ENCODE data around the gene FAM107B. TPM values are rescaled to one million over a fixed set of nuclear protein-coding genes. Genes with fewer than 3 reads are reported as not detected.

Gene FAM107B
- total RNA-seq, 1 experiment from 2014 or later = 24.5 TPM

DNA sequence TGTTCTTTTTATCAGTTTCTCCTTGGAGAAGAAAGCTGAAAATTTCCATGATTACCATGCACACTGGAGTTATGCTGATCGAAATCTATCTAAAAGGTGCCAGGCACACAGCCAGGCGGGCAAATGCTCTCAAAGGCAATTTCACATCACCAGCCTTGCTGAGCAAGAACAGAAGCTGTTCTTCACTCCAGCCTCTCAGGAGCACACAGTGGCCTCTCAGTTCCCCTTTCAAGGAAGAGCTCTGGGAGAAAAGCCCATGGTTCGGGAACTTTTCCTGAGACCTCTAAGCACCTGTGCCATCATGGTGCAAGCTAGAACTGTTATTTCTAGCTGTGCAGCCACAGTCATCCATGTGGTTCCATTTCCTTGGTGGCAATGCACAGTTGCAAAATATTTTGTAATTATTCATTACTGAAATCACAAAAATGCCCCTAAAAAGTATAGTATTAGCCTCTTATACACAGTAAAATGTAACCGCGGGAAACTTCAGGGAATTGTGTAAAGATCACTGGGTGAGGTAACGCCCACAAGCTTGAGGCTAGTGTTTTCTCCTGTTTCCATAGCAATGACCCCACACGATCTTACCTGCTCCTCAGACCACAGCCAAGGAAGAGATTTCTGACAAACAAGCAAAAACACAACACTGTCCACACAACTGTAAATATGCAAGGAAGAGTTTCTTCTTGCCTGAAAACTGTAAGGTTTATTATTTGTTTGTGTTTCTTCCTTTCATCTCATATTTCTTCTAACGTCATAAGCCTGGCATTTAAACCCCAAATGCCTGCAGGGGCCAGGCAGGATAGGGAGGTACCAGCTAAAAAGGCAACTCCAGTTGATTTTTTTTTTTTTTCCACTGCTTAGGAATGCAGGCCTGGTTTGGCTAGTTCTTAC is 121.2 kb downstream of the FAM107B start:
- H3K9me3 ChIP-seq (ENCODE audit: control insufficient read depth, low read depth, low read length) = no peaks in the 10 kb centered on the region
- no peak overlapping the region for H2BK12ac ChIP-seq (ENCODE audit: insufficient read length, low read depth, low read length)
- peaks cover 2% of the 10 kb centered on the region for H3K23me2 ChIP-seq (ENCODE audit: insufficient read length, low read depth, low read length, poor library complexity, severe bottlenecking)
- peaks cover 41 to 56% of the 10 kb centered on the region in 2 experiments for H3K4me1 Mint-ChIP-seq
- no peaks in the 10 kb centered on the region for H3K79me2 ChIP-seq (ENCODE audit: insufficient read depth, low read length)
- H2BK15ac ChIP-seq (ENCODE audit: low read depth, low read length) = no peak overlapping the region
- H3K27ac ChIP-seq (ENCODE audit: insufficient read length, low read depth, low read length) = no peak overlapping the region
- no peak overlapping the region for H3K9ac ChIP-seq (ENCODE audit: extremely low read depth, insufficient read length, low read length)
- H3K36me3 Mint-ChIP-seq (ENCODE audit: insufficient read depth in 1 of 3, low read depth in 3 of 3) = no peaks in the 10 kb centered on the region; a peak in 1 of 7 replicates
- H4K20me1 ChIP-seq (ENCODE audit: control insufficient read depth, insufficient read depth, insufficient read length) = no peaks in the 10 kb centered on the region
- H3K27me3 ChIP-seq (ENCODE audit: insufficient read depth, low read length) = 0 out of 2 replicates have a peak, but pooled peaks cover 2% of the 10 kb centered on the region
- no peak overlapping the region for H3K4me2 ChIP-seq (ENCODE audit: insufficient read depth, insufficient read length, low read length)
- WGBS (ENCODE audit: extremely low coverage, insufficient read length, low lambda C conversion rate) = no CpG with 5 or more reads among the region's 8 CpGs
- H3K56ac ChIP-seq (ENCODE audit: insufficient read length, low read depth, low read length) = no peak overlapping the region
- no peak overlapping the region for H2BK20ac ChIP-seq (ENCODE audit: low read depth, low read length, poor library complexity, severe bottlenecking)
- no peaks in the 10 kb centered on the region for H3K27me3 Mint-ChIP-seq (ENCODE audit: low read depth)
- H3K23ac ChIP-seq (ENCODE audit: insufficient read length, low read depth, low read length) = no peak overlapping the region
- H3K27ac Mint-ChIP-seq = peak overlapping the region in 2 of 3 experiments; percentile 77 to 88; a peak in 4 of 7 replicates
- TF ChIP-seq, protein P1, sequence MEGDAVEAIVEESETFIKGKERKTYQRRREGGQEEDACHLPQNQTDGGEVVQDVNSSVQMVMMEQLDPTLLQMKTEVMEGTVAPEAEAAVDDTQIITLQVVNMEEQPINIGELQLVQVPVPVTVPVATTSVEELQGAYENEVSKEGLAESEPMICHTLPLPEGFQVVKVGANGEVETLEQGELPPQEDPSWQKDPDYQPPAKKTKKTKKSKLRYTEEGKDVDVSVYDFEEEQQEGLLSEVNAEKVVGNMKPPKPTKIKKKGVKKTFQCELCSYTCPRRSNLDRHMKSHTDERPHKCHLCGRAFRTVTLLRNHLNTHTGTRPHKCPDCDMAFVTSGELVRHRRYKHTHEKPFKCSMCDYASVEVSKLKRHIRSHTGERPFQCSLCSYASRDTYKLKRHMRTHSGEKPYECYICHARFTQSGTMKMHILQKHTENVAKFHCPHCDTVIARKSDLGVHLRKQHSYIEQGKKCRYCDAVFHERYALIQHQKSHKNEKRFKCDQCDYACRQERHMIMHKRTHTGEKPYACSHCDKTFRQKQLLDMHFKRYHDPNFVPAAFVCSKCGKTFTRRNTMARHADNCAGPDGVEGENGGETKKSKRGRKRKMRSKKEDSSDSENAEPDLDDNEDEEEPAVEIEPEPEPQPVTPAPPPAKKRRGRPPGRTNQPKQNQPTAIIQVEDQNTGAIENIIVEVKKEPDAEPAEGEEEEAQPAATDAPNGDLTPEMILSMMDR (conservative IDR thresholded peaks at IDR 0.05) = no peak
- no peak overlapping the region for H2AK5ac ChIP-seq (ENCODE audit: insufficient read length, low read length)
- H2BK120ac ChIP-seq (ENCODE audit: low read depth, low read length, poor library complexity, severe bottlenecking) = peak overlapping the region; percentile 97
- H4K91ac ChIP-seq (ENCODE audit: insufficient read length, low read depth, low read length) = peak overlapping the region; percentile 81
- peak overlapping the region; percentile 92 for H3K18ac ChIP-seq (ENCODE audit: insufficient read length, low read depth, low read length)
- H3K14ac ChIP-seq (ENCODE audit: insufficient read depth, low read length) = peak overlapping the region; percentile 76; the same call in 1 of the 2 replicates
- peak overlapping the region; percentile 95 for H3T11ph ChIP-seq (ENCODE audit: low read length)
- H3K4me3 Mint-ChIP-seq = no peak overlapping the region
- no peak overlapping the region for H2AFZ ChIP-seq (ENCODE audit: low read length)
- no peak overlapping the region for H4K5ac ChIP-seq (ENCODE audit: insufficient read length, low read depth, low read length)
- H3K4ac ChIP-seq (ENCODE audit: low read depth, low read length) = no peak overlapping the region; the same call in 1 of the 2 replicates
- H4K8ac ChIP-seq (replicated peaks; ENCODE audit: insufficient read length, low read depth, low read length) = no peak overlapping the region
- no peaks in the 10 kb centered on the region for H3K79me1 ChIP-seq (ENCODE audit: insufficient read depth, low read depth, low read length, poor library complexity, severe bottlenecking)
- H3K4me1 ChIP-seq (ENCODE audit: insufficient read depth, low read length) = peaks cover 8% of the 10 kb centered on the region
- DNase-seq = peak; percentile 52
- no peak overlapping the region for H2BK5ac ChIP-seq (ENCODE audit: insufficient read length, low read length)
- H3K9me3 Mint-ChIP-seq = no peaks in the 10 kb centered on the region

All from H9 (cell line).